ENCODE results near the gene PRXL2A.

Gene PRXL2A

DNA sequence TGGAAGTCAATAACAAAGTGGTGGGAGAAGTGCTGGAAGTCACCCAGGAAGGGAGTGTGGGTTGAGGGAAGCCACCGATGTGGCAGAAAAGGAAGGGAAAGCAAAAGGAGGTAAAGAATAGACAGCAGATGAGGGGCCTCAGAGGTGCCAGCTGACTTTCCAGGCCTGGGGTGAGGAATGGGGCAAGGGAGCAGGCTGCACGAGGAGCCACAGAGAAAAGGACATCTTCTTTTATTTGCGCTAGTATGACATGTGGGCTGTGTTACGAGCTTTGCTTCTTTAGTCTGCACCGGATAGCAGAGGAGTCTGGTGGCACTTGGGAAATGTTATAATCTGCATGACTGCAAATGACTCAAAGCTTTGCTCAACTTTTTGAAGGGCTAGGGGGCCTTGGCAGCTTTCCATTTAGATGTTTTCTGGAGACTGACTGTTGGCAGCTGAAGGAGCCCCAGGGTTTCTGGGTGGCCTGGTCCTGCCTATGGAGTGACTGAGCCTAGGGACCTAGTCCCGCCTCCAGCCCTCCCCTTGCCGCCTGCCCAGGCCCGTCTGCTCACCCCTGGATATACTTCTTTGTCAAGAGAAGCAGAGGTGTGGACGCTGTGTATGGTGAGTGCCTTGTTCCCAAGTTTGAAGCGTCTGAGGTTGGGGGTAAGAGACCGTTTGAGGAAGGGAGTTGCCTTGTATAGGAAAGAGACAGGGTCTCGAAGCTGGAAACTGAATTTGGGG is 5.1 kb downstream of the PRXL2A start (continued):
- TF ChIP-seq ZSCAN18 (tag by site-specific recombination; IDR thresholded peaks at IDR 0.05) (no peak), ZNF416 (tag by site-specific recombination; IDR thresholded peaks at IDR 0.05) (no peak), SP2 (tag by site-specific recombination; IDR thresholded peaks at IDR 0.05) (0 out of 2 replicates have a peak, but pooled peaks have one; percentile 21), ZNF785 (tag by site-specific recombination; IDR thresholded peaks at IDR 0.05) (no peak), PRDM10 (tag by site-specific recombination; IDR thresholded peaks at IDR 0.05) (peak; percentile 61; the same call in 1 of the 2 replicates), ZNF560 (tag by site-specific recombination; IDR thresholded peaks at IDR 0.05; ENCODE audit: borderline replicate concordance) (no peak), ZNF600 (tag by site-specific recombination; IDR thresholded peaks at IDR 0.05) (0 out of 2 replicates have a peak, but pooled peaks have one; percentile 44), ZNF626 (tag by site-specific recombination; IDR thresholded peaks at IDR 0.05) (no peak), KLF1 (tag by site-specific recombination; IDR thresholded peaks at IDR 0.05) (no peak), ZNF776 (tag by site-specific recombination; IDR thresholded peaks at IDR 0.05; ENCODE audit: borderline replicate concordance) (no peak), ZNF335 (tag by site-specific recombination; conservative IDR thresholded peaks at IDR 0.05) (peak; percentile 58; the same call in 1 of the 2 replicates), KLF9 (tag by site-specific recombination; IDR thresholded peaks at IDR 0.05; ENCODE audit: low read depth) (no peak), GLIS2 (tag by site-specific recombination; IDR thresholded peaks at IDR 0.05) (peak; percentile 44), ZNF23 (tag by site-specific recombination; IDR thresholded peaks at IDR 0.05; ENCODE audit: borderline replicate concordance) (no peak), ZNF140 (tag by site-specific recombination; IDR thresholded peaks at IDR 0.05) (no peak)
- TF ChIP-seq, protein P1, sequence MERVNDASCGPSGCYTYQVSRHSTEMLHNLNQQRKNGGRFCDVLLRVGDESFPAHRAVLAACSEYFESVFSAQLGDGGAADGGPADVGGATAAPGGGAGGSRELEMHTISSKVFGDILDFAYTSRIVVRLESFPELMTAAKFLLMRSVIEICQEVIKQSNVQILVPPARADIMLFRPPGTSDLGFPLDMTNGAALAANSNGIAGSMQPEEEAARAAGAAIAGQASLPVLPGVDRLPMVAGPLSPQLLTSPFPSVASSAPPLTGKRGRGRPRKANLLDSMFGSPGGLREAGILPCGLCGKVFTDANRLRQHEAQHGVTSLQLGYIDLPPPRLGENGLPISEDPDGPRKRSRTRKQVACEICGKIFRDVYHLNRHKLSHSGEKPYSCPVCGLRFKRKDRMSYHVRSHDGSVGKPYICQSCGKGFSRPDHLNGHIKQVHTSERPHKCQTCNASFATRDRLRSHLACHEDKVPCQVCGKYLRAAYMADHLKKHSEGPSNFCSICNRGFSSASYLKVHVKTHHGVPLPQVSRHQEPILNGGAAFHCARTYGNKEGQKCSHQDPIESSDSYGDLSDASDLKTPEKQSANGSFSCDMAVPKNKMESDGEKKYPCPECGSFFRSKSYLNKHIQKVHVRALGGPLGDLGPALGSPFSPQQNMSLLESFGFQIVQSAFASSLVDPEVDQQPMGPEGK (tag by site-specific recombination; IDR thresholded peaks at IDR 0.05): peak; percentile 23; the same call in 1 of the 2 replicates
- TF ChIP-seq, protein P2, sequence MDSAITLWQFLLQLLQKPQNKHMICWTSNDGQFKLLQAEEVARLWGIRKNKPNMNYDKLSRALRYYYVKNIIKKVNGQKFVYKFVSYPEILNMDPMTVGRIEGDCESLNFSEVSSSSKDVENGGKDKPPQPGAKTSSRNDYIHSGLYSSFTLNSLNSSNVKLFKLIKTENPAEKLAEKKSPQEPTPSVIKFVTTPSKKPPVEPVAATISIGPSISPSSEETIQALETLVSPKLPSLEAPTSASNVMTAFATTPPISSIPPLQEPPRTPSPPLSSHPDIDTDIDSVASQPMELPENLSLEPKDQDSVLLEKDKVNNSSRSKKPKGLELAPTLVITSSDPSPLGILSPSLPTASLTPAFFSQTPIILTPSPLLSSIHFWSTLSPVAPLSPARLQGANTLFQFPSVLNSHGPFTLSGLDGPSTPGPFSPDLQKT (IDR thresholded peaks at IDR 0.05; ENCODE audit: borderline replicate concordance, low read depth, low read length): no peak
- TF ChIP-seq, protein P3, sequence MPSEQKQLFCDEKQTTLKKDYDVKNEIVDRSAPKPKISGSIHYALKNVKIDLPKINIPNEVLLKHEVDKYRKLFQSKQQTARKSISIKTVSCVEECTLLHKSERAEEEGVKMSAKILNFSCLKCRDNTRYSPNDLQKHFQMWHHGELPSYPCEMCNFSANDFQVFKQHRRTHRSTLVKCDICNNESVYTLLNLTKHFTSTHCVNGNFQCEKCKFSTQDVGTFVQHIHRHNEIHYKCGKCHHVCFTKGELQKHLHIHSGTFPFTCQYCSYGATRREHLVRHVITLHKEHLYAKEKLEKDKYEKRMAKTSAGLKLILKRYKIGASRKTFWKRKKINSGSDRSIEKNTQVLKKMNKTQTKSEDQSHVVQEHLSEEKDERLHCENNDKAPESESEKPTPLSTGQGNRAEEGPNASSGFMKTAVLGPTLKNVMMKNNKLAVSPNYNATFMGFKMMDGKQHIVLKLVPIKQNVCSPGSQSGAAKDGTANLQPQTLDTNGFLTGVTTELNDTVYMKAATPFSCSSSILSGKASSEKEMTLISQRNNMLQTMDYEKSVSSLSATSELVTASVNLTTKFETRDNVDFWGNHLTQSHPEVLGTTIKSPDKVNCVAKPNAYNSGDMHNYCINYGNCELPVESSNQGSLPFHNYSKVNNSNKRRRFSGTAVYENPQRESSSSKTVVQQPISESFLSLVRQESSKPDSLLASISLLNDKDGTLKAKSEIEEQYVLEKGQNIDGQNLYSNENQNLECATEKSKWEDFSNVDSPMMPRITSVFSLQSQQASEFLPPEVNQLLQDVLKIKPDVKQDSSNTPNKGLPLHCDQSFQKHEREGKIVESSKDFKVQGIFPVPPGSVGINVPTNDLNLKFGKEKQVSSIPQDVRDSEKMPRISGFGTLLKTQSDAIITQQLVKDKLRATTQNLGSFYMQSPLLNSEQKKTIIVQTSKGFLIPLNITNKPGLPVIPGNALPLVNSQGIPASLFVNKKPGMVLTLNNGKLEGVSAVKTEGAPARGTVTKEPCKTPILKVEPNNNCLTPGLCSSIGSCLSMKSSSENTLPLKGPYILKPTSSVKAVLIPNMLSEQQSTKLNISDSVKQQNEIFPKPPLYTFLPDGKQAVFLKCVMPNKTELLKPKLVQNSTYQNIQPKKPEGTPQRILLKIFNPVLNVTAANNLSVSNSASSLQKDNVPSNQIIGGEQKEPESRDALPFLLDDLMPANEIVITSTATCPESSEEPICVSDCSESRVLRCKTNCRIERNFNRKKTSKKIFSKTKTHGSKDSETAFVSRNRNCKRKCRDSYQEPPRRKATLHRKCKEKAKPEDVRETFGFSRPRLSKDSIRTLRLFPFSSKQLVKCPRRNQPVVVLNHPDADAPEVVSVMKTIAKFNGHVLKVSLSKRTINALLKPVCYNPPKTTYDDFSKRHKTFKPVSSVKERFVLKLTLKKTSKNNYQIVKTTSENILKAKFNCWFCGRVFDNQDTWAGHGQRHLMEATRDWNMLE (tag by site-specific recombination; conservative IDR thresholded peaks at IDR 0.05; ENCODE audit: low read depth): no peak
- TF ChIP-seq, protein P4, sequence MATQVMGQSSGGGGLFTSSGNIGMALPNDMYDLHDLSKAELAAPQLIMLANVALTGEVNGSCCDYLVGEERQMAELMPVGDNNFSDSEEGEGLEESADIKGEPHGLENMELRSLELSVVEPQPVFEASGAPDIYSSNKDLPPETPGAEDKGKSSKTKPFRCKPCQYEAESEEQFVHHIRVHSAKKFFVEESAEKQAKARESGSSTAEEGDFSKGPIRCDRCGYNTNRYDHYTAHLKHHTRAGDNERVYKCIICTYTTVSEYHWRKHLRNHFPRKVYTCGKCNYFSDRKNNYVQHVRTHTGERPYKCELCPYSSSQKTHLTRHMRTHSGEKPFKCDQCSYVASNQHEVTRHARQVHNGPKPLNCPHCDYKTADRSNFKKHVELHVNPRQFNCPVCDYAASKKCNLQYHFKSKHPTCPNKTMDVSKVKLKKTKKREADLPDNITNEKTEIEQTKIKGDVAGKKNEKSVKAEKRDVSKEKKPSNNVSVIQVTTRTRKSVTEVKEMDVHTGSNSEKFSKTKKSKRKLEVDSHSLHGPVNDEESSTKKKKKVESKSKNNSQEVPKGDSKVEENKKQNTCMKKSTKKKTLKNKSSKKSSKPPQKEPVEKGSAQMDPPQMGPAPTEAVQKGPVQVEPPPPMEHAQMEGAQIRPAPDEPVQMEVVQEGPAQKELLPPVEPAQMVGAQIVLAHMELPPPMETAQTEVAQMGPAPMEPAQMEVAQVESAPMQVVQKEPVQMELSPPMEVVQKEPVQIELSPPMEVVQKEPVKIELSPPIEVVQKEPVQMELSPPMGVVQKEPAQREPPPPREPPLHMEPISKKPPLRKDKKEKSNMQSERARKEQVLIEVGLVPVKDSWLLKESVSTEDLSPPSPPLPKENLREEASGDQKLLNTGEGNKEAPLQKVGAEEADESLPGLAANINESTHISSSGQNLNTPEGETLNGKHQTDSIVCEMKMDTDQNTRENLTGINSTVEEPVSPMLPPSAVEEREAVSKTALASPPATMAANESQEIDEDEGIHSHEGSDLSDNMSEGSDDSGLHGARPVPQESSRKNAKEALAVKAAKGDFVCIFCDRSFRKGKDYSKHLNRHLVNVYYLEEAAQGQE (tag by site-specific recombination; IDR thresholded peaks at IDR 0.05): no peak
